HG03045 (cell line): Measurements from ENCODE around the gene SURF2.
A peak's percentile ranks its signal among the peaks of the same experiment; 100 is the strongest.

Experiments used
- ATAC-seq: cut with Tn5 transposase; IDR thresholded peaks from one replicate; pipeline ENCODE4 v1.9.1; 2021; ENCODE audit warnings: mild to moderate bottlenecking, moderate library complexity; ENCODE audit not compliant: unreplicated experiment

The SURF2 gene

DNA sequence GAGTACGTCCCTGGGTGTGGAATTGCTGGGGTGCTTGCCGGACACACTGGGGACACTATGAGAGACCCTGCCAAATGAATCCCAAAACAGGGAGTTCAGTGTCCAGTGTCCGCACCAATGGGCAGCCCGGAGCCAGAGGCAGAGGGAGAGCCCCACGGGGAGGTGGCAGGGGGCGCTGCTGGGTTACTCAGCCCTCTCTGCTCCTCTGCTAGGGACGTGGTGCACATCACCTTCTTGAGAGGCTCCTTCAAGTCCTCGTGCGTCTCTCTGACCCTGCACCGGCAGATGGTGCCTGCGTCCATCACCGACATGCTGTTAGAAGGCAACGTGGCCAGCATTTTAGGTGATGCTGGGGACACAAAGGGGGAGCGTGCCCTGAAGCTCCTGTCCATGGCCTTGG is 40.6 kb downstream of the SURF2 start:
- ATAC-seq, result no peak

DNA sequence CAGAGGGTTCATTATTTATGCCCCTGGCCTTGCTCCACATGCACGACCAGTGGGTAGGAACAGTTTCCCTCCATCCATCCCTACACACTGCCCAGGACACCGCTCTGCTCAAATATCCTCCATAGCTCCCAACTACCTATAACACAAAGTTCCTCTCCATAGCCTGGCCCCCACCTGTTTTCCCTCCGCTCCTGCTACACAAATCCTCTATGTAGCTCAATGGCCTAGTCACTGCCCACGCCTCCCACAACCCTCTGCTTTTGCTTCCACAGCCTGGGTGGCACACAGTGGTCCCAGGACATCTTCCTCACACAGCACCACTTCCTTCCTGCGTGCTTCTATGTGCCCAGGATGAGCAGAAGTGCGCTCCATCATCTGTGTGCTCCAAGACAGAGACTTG is 41.0 kb downstream of the SURF2 start:
- ATAC-seq, result no peak

DNA sequence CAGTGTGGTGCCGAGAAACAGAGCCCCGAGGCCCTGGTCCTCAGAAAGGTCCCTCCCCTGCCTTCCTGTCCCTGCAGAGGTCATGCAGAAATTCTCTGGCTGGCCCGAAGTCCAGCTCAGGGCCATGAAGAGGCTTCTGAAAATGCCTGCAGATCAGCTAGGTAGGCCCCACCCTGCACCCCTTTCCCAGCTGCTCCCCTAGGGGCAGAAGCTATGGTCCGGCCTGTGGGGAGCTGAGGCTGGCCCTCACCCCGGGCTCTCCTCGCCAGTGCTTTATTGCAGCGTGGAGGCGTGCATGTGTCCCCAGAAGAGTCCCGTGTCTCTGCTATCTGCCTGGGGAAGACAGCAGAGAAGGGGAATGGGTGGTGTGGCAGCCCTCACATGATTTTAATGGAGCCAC is 41.5 kb downstream of the SURF2 start:
- no peak for ATAC-seq

DNA sequence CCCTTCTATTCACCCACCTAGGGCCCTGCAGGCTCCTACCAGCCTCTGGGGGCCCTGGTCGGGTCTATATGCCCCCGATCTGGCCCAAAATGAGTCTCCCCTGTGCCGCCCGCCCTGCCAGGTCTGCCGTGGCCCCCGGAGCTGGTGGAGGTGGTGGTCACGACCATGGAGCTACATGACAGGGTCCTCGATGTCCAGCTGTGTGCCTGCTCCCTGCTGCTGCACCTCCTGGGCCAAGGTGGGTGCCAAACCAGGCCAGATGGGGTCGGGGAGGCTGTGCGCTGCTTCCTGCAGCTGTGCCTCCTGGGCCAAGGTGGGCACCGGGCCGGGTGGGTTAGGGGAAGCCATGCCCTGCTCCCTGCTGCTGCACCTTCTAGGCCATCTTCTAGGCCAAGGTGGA is 43.9 kb downstream of the SURF2 start:
- ATAC-seq, result no peak

DNA sequence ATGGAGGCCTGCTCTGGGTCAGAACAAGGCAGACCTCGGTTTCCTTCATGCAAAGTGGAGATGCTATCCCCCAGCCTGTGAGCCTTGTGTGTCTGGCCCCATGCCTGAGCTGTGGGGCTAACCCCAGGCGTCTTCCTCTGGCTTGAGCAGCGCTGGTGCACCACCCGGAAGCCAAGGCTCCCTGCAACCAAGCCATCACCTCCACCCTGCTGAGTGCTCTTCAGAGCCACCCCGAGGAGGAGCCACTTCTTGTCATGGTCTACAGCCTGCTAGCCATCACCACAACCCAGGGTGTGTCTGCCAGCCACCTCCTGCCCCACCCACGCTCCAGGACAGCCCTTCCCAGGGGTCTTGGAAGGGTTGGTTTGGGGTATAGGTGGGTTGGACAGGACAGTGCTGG is 45.2 kb downstream of the SURF2 start:
- no peak for ATAC-seq

DNA sequence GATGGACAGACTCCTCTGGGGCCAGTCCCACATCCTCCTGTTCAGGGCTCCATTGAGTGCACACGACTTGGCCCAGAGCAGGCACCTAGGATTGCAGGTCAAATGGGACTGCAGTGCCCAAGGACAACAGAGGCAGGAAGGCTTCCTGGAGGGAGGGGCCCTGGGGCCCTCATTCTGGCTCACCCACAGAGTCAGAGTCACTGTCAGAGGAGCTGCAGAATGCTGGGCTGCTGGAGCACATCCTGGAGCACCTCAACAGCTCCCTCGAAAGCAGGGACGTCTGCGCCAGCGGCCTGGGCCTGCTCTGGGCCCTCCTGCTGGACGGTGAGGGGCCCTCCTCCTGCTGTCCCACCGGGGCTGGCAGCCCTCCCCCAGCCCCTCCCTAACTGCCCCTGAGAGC is 46.3 kb downstream of the SURF2 start:
- no peak for ATAC-seq

DNA sequence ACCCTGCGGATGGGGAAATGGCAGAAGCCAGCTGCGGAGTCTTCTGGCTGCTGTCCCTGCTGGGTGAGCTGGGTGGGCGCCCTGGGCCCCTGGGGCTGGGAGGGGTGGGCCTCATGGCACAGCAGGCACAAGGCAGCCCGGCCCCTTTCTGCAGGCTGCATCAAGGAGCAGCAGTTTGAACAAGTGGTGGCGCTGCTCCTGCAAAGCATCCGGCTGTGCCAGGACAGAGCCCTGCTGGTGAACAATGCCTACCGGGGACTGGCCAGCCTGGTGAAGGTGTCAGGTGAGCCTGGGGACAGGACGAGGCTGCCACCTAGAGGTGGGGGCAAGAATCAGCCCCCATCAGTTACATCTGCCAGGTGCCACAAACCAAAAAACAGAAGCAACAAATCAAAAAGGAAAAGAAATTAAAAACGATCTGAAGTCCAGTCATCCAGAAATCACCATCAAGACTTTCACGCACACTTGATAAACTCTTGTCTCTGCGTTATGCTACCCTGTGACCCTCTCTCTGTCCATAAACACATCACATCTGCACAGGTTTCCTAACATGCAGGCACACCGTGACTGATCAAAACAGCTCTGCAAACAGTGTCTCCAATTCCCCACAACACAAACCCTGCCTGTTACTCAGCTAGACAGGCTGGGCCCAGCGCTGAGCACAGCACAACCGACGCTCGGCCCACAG is 47.6 kb downstream of the SURF2 start:
- no peak for ATAC-seq

DNA sequence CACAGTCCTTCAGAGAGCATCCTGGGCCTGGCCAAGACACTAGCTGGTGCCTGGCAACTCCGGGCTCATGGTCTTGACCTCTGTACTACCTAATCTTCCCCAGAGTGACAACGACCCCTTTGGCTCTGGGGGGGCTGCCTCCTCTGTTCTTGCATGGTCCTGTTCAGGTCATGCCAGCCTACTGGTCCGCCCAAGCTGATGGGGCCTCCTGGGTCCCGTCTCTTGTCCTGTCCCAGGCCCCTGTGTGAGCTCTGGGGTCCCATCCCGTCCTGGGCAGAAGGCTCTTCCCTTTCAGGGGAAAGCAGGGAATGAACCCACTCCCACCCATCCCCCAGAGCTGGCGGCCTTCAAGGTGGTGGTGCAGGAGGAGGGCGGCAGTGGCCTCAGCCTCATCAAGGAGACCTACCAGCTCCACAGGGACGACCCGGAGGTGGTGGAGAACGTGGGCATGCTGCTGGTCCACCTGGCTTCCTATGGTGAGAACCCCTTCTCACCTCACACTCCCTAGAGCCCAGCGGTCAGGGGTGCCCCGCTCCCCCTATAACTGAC is 48.2 kb downstream of the SURF2 start:
- ATAC-seq, result no peak

DNA sequence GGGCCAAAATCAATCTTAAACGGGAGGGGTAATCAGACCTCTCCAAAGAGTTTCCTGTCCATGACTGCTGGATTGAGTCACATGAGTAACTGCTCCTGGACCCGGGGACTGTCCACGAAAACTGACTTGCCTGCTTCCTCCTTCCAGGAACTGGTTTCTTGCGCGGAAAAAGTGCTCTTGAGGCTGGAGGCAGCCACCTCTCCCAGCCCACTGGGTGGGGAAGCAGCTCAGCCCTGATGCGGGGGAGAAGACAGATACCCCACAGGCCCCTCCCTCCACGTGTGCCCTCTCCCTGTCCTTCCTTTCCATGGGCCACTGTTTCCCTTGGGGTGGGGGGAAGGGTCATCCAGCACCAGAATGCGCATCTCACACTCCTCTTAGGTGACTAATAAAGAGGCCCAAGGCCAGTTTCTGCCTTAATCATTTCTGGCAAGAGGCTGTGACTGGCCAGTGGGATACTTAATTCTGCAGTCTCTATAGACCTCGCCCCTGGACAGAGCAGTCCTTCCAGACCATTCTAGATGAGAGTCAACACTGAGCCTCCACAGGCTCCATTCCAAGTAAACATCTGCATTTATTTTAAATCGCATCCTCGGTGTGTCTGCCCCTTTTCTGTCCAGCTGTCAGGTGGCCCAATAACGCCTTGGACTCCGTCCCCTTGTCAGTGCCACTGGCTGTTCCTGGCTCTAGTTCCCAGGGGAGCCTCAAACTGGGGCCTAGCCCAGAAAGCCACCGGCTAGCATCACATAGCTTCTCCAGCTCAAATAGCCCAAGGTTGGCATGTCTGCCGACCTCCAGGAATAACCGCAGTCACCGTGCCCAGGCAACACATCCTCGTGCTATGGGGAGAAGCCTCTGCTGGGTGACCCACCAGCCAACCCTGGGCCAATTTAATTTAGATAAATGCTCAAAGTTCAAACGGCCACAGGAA is 49.4 kb downstream of the SURF2 start:
- no peak for ATAC-seq

DNA sequence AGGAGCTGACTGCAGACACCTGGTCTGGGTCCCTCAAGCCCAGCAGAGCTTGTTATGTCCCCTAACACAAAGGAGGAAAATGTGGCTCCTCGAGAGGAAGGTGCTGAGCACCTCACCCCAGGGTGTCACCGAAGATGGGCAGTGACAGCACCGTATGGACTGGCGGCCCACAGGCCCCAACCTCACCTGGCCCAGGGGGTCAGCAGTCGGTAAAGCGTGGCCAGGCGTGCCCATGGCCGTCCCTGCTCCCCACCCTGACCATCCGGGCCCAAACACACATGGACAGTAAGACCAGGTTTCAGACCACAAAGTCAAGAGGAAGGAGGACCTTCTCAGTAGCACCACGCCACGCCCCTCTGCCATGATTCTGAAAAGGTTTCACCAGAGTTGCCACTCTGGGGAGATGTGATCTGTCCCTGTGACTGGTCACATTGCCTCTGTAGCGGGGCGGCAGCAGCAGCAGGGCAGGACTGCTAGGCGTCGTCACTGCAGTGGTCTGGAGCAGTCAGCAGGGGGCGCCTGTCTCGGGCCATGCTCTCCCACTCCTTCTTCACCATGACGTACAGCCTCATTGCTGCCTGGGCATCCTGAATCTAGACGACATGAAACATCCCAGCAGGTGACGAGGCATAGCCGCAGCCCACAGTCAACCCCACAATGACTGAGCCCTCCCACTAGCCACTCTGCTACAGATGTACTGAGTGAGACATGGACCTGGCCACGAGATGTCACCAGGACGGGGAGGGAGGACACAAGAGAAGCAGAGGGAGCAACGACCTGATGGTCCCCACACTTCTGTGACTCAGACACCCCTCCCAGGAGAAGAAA is 50.3 kb downstream of the SURF2 start:
- peak; percentile 48 for ATAC-seq

DNA sequence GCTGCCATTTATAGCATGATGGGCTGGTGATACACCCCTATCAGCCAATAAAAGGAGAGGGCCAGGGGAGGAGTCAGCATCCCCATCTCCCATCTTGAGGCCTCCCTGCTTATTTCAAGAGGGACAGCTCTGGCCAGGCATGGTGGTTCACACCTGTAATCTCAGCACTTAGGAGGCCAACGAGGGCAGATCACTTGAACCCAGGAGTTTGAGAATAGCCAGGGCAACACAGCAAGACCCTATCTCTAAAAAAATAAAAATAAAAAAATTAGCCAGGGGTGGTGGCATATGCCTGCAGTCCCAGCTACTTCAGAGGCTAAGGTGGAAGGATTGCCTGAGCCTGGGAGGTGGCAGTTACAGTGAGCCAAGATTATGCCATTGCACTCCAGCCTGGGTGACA is 51.7 kb downstream of the SURF2 start:
- ATAC-seq, result no peak
